Measurements from ENCODE around the gene ROR2.

GRCh38 chr9:91814201-91814600 is 135.8 kb downstream of the ROR2 start:
- TF ChIP-seq CTCF (IDR thresholded peaks at IDR 0.05) (no peak), POLR2A (IDR thresholded peaks at IDR 0.05) (no peak)
